Muscle layer of duodenum (tissue), 2 donors: Measurements from ENCODE around the gene DLG2.
A peak's percentile ranks its signal among the peaks of the same experiment; 100 is the strongest.

ENCODE experiments used
- H3K27ac ChIP-seq: one replicate; pipeline ENCODE4 v1.7.0; 2013; ENCODE audit warnings: mild to moderate bottlenecking, low read length
- H3K27me3 ChIP-seq: one replicate; pipeline ENCODE4 v1.7.0; 2013; ENCODE audit warnings: low read depth, mild to moderate bottlenecking, control low read depth, low read length
- H3K36me3 ChIP-seq, 2 donors: one replicate each; pipeline ENCODE4 v1.7.0; 2013; ENCODE audit warnings: low read length in 2 of 2, control low read depth in 1 of 2, mild to moderate bottlenecking in 1 of 2; ENCODE audit not compliant: insufficient read depth in 2 of 2, control insufficient read depth in 1 of 2
- H3K4me1 ChIP-seq, 2 donors: one replicate each; pipeline ENCODE4 v1.7.0; 2013; ENCODE audit warnings: low read length in 2 of 2, mild to moderate bottlenecking in 2 of 2, control low read depth in 1 of 2, moderate library complexity in 1 of 2; ENCODE audit not compliant: insufficient read depth in 2 of 2, control insufficient read depth in 1 of 2
- H3K4me3 ChIP-seq, 2 donors: one replicate each; pipeline ENCODE4 v1.7.0; 2013; ENCODE audit warnings: low read length in 2 of 2, low read depth in 1 of 2, mild to moderate bottlenecking in 1 of 2
- H3K9me3 ChIP-seq, 2 donors: one replicate each; pipeline ENCODE4 v1.7.0; 2013; ENCODE audit warnings: low read length in 2 of 2, control low read depth in 1 of 2, mild to moderate bottlenecking in 1 of 2; ENCODE audit not compliant: control insufficient read depth in 1 of 2
- donor health status: healthy.

DLG2 gene

DNA sequence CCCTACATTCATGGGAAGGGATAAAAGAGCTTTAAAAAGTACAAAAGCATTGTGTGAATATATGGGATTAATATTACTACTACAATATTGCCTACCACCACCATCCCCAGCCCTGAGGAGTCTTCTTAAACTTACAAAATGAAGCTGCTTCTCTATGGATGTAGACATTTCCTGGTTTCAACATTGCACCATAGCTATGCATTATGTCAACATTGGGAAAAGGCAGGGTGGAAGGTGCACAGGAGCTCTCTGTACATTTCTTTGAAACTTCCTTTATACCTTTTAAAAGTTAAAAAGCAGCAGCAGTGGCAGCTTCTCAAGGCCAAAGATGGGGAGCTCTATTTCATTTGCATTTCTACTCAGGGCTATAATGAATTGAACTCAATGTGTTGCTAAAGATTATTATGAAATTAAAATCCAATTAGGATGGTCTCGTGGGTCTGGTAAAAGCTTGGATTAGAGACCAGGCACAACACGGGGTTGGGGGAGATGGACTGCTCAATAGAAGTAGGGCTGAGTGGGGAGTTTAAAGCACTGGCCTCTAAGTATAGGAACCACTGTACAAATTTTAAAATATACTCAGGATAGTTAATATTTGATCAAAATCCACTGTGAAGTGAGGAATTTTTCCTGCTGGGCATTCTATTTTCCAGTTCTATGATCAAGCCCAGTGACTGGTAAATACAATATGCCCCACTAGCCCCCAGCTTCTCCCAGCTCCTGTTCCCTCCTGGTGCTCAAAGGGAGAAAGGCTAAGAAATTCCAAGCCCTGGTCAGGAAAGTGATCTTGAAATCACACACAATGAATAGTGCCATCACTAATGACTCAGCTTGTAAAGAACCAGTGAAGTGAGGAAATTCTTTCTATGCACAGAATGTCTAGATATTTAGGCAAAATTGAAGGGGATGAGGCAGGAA is 1978.3 kb downstream of the DLG2 start:
- Histone ChIP-seq H3K27ac (peak overlapping the region; percentile 15), H3K4me3 (no peak overlapping the region), H3K36me3 (no peaks in the 10 kb centered on the region), H3K27me3 (no peaks in the 10 kb centered on the region), H3K4me1 (peaks cover 0 to 3% of the 10 kb centered on the region in 2 donors), H3K9me3 (no peaks in the 10 kb centered on the region)

DNA sequence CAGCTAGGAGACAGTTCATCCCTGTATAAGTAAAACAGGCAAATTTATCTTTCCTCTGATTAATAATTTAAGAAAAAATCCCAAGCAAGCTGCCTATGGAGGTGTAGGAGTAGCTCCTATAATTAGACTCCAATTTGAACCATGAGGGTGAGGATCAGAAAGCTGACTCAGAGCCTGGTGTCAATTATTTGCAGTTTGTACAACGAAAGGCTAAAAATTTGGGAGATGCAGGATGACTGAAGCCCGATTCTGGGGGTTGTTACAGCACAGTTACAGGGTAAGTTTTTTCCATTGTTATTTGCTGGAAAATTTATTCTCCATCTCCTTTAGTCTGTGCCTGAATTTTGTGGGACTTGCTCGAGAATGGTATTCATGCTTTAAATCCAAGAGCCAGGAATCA is 1981.6 kb downstream of the DLG2 start:
- Histone ChIP-seq H3K4me3 (no peak overlapping the region), H3K27me3 (no peaks in the 10 kb centered on the region), H3K27ac (no peak overlapping the region), H3K4me1 (peaks cover 0 to 3% of the 10 kb centered on the region in 2 donors), H3K36me3 (no peaks in the 10 kb centered on the region), H3K9me3 (no peaks in the 10 kb centered on the region)

DNA sequence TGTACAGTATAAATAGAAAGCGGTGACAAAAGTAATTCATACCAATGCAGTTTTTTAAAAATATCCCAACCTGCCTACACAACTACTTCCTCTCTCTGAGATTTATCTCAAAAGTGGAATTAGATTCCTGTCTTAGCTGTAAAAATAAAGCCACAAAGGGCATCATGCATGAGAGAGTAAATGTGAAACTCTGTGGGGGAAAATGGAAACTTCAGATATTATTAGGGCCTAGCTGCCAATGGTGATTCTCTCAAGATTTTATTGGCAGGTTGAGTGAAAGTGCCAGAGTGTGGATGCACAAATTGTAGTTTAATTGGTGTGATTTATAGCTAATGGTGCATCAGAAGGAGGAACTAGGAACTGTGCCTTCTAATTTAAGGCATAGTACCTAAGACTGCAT is 1984.0 kb downstream of the DLG2 start:
- Histone ChIP-seq H3K27ac (no peak overlapping the region), H3K4me1 (no peaks in the 10 kb centered on the region), H3K4me3 (no peak overlapping the region), H3K36me3 (no peaks in the 10 kb centered on the region), H3K9me3 (no peaks in the 10 kb centered on the region), H3K27me3 (no peaks in the 10 kb centered on the region)

DNA sequence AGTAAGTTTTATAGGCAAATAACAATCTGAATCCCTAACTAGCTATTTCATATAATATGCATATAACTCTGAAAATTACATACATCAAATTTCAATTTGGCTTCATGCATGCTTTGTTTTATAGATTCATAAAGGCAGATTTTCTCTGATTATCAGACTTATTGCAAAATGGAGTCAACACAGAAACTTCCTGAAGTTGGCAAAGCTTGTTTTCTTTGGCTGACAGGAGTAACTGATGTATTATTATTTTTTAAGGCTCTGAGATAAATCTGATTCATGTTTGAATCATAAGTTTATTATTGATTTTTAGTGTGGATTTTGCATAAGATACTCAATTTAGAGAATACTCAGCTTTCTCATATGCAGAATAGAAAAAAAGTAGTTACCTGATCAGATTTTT is 1984.6 kb downstream of the DLG2 start:
- H3K36me3 ChIP-seq: no peaks in the 10 kb centered on the region
- H3K27me3 ChIP-seq: no peaks in the 10 kb centered on the region
- no peaks in the 10 kb centered on the region for H3K9me3 ChIP-seq
- H3K4me1 ChIP-seq: no peaks in the 10 kb centered on the region
- no peak overlapping the region for H3K27ac ChIP-seq
- H3K4me3 ChIP-seq: no peak overlapping the region

DNA sequence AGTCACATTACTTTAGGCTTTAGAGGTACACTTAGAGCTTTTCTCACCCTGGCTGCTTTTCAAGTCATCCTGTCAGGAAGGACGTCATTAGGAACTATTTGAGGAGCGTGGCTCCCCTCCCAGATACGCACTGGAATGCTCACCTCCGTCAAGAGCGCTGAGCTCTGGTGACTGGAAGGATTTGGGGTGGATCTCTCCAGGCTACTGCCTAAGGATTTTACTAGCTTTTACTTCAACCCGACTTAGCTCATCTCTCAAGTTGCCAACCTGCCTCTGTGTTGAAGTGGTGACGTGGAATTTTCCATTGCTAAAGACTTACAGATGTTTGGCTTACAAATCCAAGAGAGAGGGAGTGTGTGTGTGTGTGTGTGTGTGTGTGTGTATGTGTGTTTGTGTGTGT is 1985.6 kb downstream of the DLG2 start:
- Histone ChIP-seq H3K4me1 (no peaks in the 10 kb centered on the region), H3K36me3 (no peaks in the 10 kb centered on the region), H3K9me3 (no peaks in the 10 kb centered on the region), H3K27ac (no peak overlapping the region), H3K27me3 (no peaks in the 10 kb centered on the region), H3K4me3 (no peak overlapping the region)

DNA sequence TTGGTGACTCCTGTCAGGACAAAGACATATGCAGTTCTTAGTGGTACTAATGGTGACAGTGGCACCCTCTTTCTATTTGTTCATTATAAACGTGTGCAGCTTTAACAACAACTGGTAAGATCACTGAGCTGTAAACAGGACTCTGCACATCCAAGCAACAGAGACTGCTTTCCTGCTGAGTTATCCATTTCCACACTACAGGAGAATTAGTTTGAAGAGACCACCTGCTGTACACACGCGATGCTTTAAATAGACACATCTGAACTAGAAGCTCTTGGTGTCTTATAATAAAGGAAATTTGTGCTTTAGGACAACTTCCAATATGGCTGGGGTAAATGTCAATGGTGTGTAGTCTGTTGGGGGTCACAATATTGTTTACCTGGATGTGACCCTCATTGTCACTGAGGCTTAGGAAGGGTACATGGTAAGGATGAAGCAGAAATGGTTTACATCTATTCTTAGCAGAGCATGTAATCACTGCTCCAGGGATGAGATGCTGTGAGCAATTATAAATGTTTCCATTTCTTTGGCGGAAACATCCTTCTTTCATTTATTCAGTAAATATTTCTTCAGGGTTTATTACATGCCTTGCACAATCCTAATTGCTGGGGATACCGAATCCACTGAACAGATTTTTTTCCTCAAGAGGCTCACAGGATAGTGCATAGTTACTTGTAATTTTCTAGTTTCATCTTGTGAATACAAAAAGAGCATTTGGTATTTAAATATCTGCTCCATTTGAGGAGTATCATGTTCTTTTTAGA is 1987.0 kb downstream of the DLG2 start:
- Histone ChIP-seq H3K4me3 (no peak overlapping the region), H3K27ac (no peak overlapping the region), H3K27me3 (no peaks in the 10 kb centered on the region)

DNA sequence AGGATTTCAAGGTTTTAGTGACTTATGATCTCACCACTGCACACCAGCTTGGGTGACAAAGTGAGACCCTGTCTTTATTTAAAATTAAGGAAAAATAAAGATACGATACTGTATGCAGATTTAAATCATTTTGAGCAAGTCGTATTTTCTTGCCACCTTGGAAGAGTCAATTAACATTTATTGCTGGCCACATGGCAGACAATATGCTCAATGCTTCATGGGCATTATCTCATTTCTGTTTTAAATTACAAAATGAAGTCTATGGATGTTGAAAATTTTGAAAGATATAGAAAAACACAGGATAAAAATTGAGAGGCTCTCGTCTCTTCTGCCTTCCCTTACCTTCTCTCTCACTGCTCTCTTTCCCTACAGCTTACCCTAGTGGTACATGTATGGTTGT is 1992.0 kb downstream of the DLG2 start:
- no peak overlapping the region for H3K27ac ChIP-seq
- H3K4me3 ChIP-seq: no peak overlapping the region
- H3K9me3 ChIP-seq: no peaks in the 10 kb centered on the region
- no peaks in the 10 kb centered on the region for H3K36me3 ChIP-seq
- H3K4me1 ChIP-seq: no peaks in the 10 kb centered on the region
- H3K27me3 ChIP-seq: no peaks in the 10 kb centered on the region

More for the DNA sequence above, 1987.0 kb downstream of the DLG2 start:
- Histone ChIP-seq H3K36me3 (no peaks in the 10 kb centered on the region), H3K9me3 (no peaks in the 10 kb centered on the region), H3K4me1 (no peaks in the 10 kb centered on the region)

DNA sequence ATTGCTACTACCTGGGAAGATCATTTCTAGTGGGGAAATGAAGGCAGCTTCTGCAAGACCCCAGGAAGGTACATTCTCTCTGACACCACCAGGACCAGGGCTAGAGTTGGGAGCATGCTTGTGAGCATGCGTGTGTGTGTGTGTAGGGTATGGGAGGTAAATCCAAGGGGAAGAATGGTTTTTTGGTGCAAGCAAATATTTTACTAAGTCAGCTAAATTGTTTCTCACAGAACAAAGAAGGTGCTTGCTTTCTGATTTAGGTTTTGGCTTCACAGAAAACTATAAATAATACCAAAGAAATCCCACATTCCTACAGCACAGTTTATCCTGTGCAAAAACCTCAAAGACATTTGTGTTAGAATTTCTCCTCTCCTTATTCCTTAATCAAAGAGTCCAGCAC is 1996.9 kb downstream of the DLG2 start:
- H3K27me3 ChIP-seq: no peaks in the 10 kb centered on the region
- H3K36me3 ChIP-seq: no peaks in the 10 kb centered on the region
- no peak overlapping the region for H3K4me3 ChIP-seq
- H3K9me3 ChIP-seq: no peaks in the 10 kb centered on the region
- no peaks in the 10 kb centered on the region for H3K4me1 ChIP-seq
- H3K27ac ChIP-seq: no peak overlapping the region

DNA sequence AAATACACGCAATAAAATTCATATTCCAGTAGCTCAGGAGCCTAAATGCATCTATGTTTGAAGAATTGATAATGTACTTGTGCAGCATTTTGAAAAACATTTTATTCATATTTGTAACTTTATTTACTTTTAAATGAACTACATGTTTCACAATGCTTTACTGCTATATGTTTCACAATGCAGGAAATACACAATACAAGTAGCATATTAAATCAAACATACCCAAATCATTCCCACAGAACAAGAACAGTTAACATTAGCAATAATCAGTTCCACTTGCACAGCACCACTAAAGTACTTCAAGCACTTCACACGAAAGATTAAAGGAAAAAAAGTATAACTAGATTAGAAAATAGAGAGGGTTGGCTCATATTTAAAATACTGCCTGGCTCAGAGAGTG is 1997.4 kb downstream of the DLG2 start:
- H3K4me3 ChIP-seq: no peak overlapping the region
- no peaks in the 10 kb centered on the region for H3K4me1 ChIP-seq

DNA sequence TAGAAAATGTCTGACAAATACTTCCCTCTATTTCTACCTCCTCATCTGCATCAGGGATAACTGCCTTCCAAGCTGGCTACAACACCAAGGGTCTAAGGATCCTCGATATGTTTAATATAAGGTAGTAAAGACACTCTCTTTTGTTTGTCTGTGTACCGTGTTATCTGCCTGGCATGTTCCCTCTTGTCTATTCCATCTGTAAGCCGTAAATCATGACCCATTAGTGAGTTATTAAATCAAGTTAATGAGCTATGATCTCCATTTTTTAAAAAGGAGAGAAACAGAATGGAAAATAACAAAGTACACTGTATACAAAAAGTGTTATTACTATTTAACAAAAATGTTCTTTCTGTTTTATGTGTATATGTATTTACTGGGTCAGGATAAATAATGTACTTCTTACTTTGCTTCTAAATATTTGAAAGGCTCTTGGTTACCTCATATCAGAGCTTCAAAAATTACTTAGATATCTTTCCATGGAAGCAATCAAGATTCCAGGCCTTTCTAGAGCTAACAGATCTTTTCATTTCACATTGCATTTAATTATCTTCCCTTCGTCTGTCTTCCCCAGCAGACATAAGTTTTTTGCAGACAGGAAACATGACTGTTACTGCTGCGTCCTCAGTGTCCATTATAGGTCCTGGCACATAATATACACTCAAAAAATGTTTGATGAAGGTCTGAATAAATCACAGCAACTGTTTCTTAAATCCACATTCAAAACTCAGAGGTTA is 1998.4 kb downstream of the DLG2 start:
- Histone ChIP-seq H3K4me1 (no peaks in the 10 kb centered on the region), H3K36me3 (no peaks in the 10 kb centered on the region), H3K4me3 (no peak overlapping the region), H3K27me3 (no peaks in the 10 kb centered on the region), H3K9me3 (no peaks in the 10 kb centered on the region), H3K27ac (no peak overlapping the region)

More for the DNA sequence above, 1997.4 kb downstream of the DLG2 start:
- Histone ChIP-seq H3K36me3 (no peaks in the 10 kb centered on the region), H3K27me3 (no peaks in the 10 kb centered on the region), H3K27ac (no peak overlapping the region), H3K9me3 (no peaks in the 10 kb centered on the region)

DNA sequence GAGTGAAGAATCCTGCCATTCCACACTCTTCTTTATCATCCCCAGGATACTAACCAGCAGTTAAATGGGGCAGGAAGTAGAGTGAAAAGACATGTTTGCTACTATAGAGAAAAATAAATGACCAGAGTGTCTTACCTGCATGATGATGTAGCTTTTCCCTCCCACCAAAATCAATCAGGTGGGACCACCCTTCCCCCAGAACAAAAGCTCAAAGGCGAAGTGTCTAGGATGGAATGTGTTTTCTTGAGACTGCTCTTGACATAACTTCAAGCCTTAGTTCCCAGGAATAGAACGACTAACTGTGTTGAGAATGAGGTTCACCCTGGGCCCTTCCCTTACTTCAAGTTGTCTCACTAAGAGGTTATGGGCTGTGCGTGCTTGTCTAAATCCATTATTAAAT is 2001.8 kb downstream of the DLG2 start:
- Histone ChIP-seq H3K4me1 (no peaks in the 10 kb centered on the region), H3K27ac (no peak overlapping the region), H3K36me3 (no peaks in the 10 kb centered on the region), H3K27me3 (no peaks in the 10 kb centered on the region), H3K4me3 (no peak overlapping the region), H3K9me3 (no peaks in the 10 kb centered on the region)
